Gastrocnemius medialis (tissue), 4 donors: Measurements from ENCODE around the gene APOBR.

Experiments
- POLR2A ChIP-seq, 2 donors: fragments of 450-650 bp; IDR thresholded peaks; one replicate each; pipeline ENCODE4 v1.6.1; 2017; ENCODE audit warnings: antibody characterized with exemption in 2 of 2, mild to moderate bottlenecking in 2 of 2, moderate library complexity in 2 of 2
- TF ChIP-seq, protein P1 (sequence below), 5 experiments: fragments of 450-650 bp in 3 of 5; fragments of 200-600 bp in 2 of 5; sonication (generic) in 2 of 5; IDR thresholded peaks in 4 of 5; conservative IDR thresholded peaks in 1 of 5; 1 replicate in 4 of 5; 2 replicates in 1 of 5; pipeline ENCODE4 v1.5.1; 2016 to 2019; ENCODE audit warnings: antibody characterized with exemption in 5 of 5, mild to moderate bottlenecking in 3 of 5, moderate library complexity in 3 of 5

DNA sequence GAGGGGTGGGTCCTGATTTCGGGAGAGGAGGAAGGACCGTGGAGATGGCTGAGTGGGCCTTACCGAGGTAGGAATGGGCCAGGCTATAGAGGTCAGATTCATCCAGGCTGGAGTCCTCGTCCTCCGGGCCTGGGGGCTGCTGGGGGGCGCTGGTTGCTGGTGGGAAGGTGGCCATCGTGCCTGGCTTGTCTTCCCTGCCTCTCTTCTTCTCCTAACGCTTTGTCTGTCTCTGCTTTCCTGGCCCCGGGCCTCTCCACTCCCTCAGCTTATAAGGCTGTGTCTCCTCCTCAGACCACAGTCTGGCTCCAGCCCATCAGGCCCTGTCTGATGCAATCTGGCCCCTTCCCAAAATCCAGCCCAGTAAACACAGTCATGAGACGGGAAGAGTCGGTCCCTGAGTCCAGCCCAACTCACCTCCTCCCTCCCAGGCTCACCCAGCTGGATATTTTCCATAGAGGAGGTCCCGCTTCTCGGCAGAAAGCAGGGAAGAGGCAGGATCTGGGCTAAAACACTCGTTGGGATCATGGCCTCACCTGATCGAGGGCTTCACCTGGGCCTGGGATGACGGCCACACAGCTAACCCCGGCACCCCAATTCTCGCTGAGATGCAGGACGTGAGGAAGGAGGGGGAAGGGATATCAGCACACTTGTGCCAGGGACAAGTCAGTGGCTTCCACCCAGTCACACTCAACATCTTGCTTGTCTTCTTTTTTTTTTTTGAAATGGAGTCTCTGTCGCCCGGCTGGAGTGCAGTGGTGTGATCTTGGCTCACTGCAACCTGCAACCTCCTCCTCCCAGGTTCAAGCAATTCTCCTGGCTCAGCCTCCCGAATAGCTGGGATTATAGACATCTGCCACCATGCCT lies 44.5 kb downstream of the APOBR start, which contains the start of gene NUPR1:
- TF ChIP-seq, protein P1, sequence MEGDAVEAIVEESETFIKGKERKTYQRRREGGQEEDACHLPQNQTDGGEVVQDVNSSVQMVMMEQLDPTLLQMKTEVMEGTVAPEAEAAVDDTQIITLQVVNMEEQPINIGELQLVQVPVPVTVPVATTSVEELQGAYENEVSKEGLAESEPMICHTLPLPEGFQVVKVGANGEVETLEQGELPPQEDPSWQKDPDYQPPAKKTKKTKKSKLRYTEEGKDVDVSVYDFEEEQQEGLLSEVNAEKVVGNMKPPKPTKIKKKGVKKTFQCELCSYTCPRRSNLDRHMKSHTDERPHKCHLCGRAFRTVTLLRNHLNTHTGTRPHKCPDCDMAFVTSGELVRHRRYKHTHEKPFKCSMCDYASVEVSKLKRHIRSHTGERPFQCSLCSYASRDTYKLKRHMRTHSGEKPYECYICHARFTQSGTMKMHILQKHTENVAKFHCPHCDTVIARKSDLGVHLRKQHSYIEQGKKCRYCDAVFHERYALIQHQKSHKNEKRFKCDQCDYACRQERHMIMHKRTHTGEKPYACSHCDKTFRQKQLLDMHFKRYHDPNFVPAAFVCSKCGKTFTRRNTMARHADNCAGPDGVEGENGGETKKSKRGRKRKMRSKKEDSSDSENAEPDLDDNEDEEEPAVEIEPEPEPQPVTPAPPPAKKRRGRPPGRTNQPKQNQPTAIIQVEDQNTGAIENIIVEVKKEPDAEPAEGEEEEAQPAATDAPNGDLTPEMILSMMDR (IDR thresholded peaks at IDR 0.05 in 4 of 5, conservative IDR thresholded peaks at IDR 0.05 in 1 of 5), result no peak
- peak; percentile 91 to 96 for TF ChIP-seq POLR2A (IDR thresholded peaks at IDR 0.05)
